Calu3 (cell line): Measurements from ENCODE around the gene PCNX4. TPM values are rescaled to one million over a fixed set of nuclear protein-coding genes. Genes with fewer than 3 reads are reported as not detected.
"Not testable (repeated sequence)": the region's sequence is repeated elsewhere in the genome, so short reads cannot be mapped to it uniquely, and the experiment has no call there.

Source experiments
- BruUV-seq: library from RNA; stranded (reverse); fragments of 400-500 nt; replicated peaks from 2 replicates; lab custom pipeline; 2021; lab: Mats Ljungman, UMichigan
- CTCF ChIA-PET: fragments of 300-600 bp; sonication (Branson Sonifier 250); formaldehyde crosslinking; loops from one replicate; lab custom pipeline; 2022; ENCODE audit warnings: antibody characterized with exemption; lab: Charles Lee
- DNase-seq: peaks from one replicate; pipeline ENCODE4 v3.0.0; 2022
- H3K27ac Mint-ChIP-seq: one replicate; pipeline ENCODE4 v1.8.0; 2022; ENCODE audit warnings: mixed read lengths; ENCODE audit not compliant: unreplicated experiment
- H3K27me3 Mint-ChIP-seq: one replicate; pipeline ENCODE4 v1.8.0; 2022; ENCODE audit warnings: mixed read lengths; ENCODE audit not compliant: unreplicated experiment
- H3K36me3 Mint-ChIP-seq: one replicate; pipeline ENCODE4 v1.8.0; 2022; ENCODE audit warnings: mild to moderate bottlenecking, moderate library complexity, mixed read lengths; ENCODE audit not compliant: insufficient read depth, unreplicated experiment
- H3K4me1 Mint-ChIP-seq: one replicate; pipeline ENCODE4 v1.8.0; 2022; ENCODE audit warnings: mild to moderate bottlenecking, low read depth, mixed read lengths; ENCODE audit not compliant: unreplicated experiment
- H3K4me3 Mint-ChIP-seq: one replicate; pipeline ENCODE4 v1.8.0; 2022; ENCODE audit warnings: mild to moderate bottlenecking, low read depth, moderate library complexity, mixed read lengths; ENCODE audit not compliant: unreplicated experiment
- H3K9me3 Mint-ChIP-seq: one replicate; pipeline ENCODE4 v1.8.0; 2022; ENCODE audit warnings: low read depth, mixed read lengths; ENCODE audit not compliant: unreplicated experiment
- intact Hi-C: fragments of 100-400 bp; cut with micrococcal nuclease; formaldehyde crosslinking; loops from one replicate; pipeline ENCODE4 v1.10.0; 2022; ENCODE audit not compliant: unreplicated experiment
- total RNA-seq: library from RNA; stranded (reverse); gene quantifications from 2 replicates; pipeline ENCODE4 v1.2.3, GENCODE V29; 2022
- TF ChIP-seq, protein P1 (sequence below): fragments of 200-600 bp; IDR thresholded peaks from one replicate; pipeline ENCODE4 v1.8.0; 2022; ENCODE audit warnings: antibody characterized with exemption; ENCODE audit not compliant: unreplicated experiment

Gene PCNX4
- total RNA-seq, 1 experiment from 2014 or later, result 40.1 TPM

DNA sequence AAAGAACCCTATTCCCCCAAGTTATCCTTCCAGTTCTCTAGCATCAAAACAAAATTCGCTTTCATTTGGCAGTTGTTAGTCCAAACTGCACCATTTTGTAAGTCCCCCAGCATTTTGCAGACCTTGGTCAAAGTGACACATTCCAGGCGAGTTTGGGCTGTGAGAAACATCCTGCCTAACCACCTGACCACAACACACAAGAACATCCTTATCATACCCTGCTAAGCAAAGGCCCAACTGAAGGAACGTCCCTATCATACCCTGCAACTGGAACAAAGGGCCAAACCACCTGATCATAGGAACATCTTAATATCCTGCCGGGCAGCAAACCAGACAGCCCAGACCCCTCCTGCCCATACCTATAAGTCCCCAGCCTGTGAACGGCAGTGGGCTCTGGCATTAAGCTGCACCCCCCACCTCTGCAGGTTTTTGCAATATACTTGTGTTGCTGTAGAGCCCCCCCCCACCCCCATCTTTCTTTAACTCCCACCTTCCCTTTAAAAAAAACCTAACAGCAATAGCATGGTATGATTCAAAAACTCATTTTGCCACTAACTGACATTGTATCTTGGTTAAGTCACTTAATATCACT lies 2.7 kb downstream of the PCNX4 start:
- intact Hi-C loops, result loop anchor here (5.0 kb wide), 1 partner anchor 158 kb away; no protein-coding TSS in a partner anchor
- CTCF ChIA-PET, result no interaction called here

GRCh38 chr14:60095231-60095630 lies 3.5 kb downstream of the PCNX4 start:
- CTCF ChIA-PET, result no interaction called here
- H3K9me3 Mint-ChIP-seq, result no peaks in the 10 kb centered on the region
- H3K27me3 Mint-ChIP-seq, result no peaks in the 10 kb centered on the region
- H3K4me3 Mint-ChIP-seq, result peak overlapping the region; percentile 79
- BruUV-seq, result no TSS peak
- intact Hi-C loops, result no loop called here
- H3K4me1 Mint-ChIP-seq, result peaks cover 25% of the 10 kb centered on the region
- TF ChIP-seq, protein P1, sequence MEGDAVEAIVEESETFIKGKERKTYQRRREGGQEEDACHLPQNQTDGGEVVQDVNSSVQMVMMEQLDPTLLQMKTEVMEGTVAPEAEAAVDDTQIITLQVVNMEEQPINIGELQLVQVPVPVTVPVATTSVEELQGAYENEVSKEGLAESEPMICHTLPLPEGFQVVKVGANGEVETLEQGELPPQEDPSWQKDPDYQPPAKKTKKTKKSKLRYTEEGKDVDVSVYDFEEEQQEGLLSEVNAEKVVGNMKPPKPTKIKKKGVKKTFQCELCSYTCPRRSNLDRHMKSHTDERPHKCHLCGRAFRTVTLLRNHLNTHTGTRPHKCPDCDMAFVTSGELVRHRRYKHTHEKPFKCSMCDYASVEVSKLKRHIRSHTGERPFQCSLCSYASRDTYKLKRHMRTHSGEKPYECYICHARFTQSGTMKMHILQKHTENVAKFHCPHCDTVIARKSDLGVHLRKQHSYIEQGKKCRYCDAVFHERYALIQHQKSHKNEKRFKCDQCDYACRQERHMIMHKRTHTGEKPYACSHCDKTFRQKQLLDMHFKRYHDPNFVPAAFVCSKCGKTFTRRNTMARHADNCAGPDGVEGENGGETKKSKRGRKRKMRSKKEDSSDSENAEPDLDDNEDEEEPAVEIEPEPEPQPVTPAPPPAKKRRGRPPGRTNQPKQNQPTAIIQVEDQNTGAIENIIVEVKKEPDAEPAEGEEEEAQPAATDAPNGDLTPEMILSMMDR, result no peak
- H3K36me3 Mint-ChIP-seq, result peaks cover 44% of the 10 kb centered on the region
- no peak for DNase-seq
- H3K27ac Mint-ChIP-seq, result peak overlapping the region; percentile 77

More for the DNA sequence above, 2.7 kb downstream of the PCNX4 start:
- TF ChIP-seq, protein P1, result no peak
- Mint-ChIP-seq H3K27me3 (no peaks in the 10 kb centered on the region), H3K9me3 (no peaks in the 10 kb centered on the region), H3K4me3 (peak overlapping the region; percentile 79), H3K36me3 (peaks cover 44% of the 10 kb centered on the region), H3K4me1 (peaks cover 25% of the 10 kb centered on the region), H3K27ac (peak overlapping the region; percentile 77)
- DNase-seq, result peak; percentile 30
- no TSS peak for BruUV-seq

GRCh38 chr14:60095781-60096450 lies 4.2 kb downstream of the PCNX4 start:
- CTCF ChIA-PET, result no interaction called here
- DNase-seq, result no peak

DNA sequence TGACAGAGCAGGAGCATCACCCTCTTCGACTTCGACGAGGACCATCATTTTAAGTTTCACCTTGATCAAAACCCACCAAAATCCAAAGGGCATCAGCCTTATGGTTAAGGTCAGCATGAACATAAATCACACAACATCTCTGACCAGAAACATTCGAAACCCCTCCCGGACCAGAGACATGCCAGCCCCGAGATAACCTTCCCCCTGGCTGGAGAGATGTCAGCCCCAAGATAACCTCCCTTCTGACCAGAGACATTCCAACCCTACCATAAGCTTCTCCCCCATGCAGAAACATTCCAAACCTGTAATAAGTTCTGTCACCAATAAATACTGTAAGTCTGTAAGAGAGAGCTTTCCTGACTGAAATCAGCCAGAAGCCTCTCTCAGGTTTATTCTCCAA lies 6.3 kb downstream of the PCNX4 start:
- Mint-ChIP-seq H3K4me3 (no peak overlapping the region), H3K36me3 (peaks cover 21% of the 10 kb centered on the region), H3K27me3 (no peaks in the 10 kb centered on the region), H3K9me3 (no peaks in the 10 kb centered on the region), H3K4me1 (peaks cover 25% of the 10 kb centered on the region), H3K27ac (no peak overlapping the region)
- intact Hi-C loops, result no loop called here
- DNase-seq, result no peak
- TF ChIP-seq, protein P1, result no peak
- CTCF ChIA-PET, result no interaction called here
- BruUV-seq, result no TSS peak

More at GRCh38 chr14:60095781-60096450, 4.2 kb downstream of the PCNX4 start:
- Mint-ChIP-seq H3K9me3 (no peaks in the 10 kb centered on the region), H3K4me3 (peak overlapping the region; percentile 79), H3K36me3 (peaks cover 42% of the 10 kb centered on the region), H3K27ac (peak overlapping the region; percentile 77), H3K27me3 (no peaks in the 10 kb centered on the region), H3K4me1 (peaks cover 25% of the 10 kb centered on the region)
- intact Hi-C loops, result no loop called here
- no TSS peak for BruUV-seq
- TF ChIP-seq, protein P1, result no peak

DNA sequence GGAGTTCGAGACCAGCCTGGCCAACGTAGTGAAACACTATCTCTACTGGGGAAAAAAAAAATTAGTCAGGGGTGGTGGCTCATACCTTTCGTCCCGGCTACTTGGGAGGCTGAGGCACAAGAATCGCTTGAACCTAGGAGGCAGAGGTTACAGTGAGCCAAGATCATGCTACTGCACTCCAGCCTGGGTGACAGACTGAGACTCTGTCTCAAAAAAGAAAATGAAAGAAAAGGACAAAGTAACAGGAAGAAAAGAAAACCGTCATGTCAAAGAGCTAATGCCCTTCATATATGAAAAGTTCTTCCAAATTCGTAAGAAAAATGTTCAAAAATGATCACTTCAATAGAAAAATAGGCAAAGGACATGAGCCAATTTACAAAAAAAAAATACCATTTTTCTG lies 8.1 kb downstream of the PCNX4 start:
- H3K9me3 Mint-ChIP-seq, BruUV-seq, intact Hi-C loops, H3K27ac Mint-ChIP-seq, CTCF ChIA-PET, H3K27me3 Mint-ChIP-seq, DNase-seq, H3K4me3 Mint-ChIP-seq, H3K36me3 Mint-ChIP-seq: not testable (repeated sequence)
- H3K4me1 Mint-ChIP-seq, result peaks cover 12% of the 10 kb centered on the region
